Neural crest cell (in vitro differentiated cells): ENCODE data around the gene WNT9A. TPM values are rescaled to one million over a fixed set of nuclear protein-coding genes. Genes with fewer than 3 reads are reported as not detected.

Source experiments
- DNase-seq: peaks from one replicate; pipeline ENCODE4 v3.0.0; 2021; ENCODE audit warnings: low read depth, mixed read lengths, low spot score
- H3K27ac Mint-ChIP-seq: one replicate; pipeline ENCODE4 v1.8.0; 2021; ENCODE audit warnings: mild to moderate bottlenecking, mixed read lengths; ENCODE audit not compliant: unreplicated experiment
- H3K27me3 Mint-ChIP-seq: 2 replicates; pipeline ENCODE4 v1.8.0; 2021; ENCODE audit warnings: low read depth, mild to moderate bottlenecking, mixed read lengths
- H3K36me3 Mint-ChIP-seq: 2 replicates; pipeline ENCODE4 v1.8.0; 2021; ENCODE audit warnings: low read depth, mild to moderate bottlenecking, mixed read lengths
- H3K4me1 Mint-ChIP-seq: 2 replicates; pipeline ENCODE4 v1.8.0; 2021; ENCODE audit warnings: mixed read lengths
- H3K4me3 Mint-ChIP-seq: one replicate; pipeline ENCODE4 v1.8.0; 2021; ENCODE audit warnings: mild to moderate bottlenecking, mixed read lengths
- H3K9me3 Mint-ChIP-seq: 2 replicates; pipeline ENCODE4 v1.8.0; 2021; ENCODE audit warnings: mixed read lengths
- total RNA-seq: library from RNA; stranded (reverse); gene quantifications from 2 replicates; pipeline ENCODE4 v1.2.1, GENCODE V29; 2021
- TF ChIP-seq, protein P1 (sequence below): fragments of 200-600 bp; sonication (generic); conservative IDR thresholded peaks from 2 replicates; pipeline ENCODE4 v1.5.0; 2021; ENCODE audit warnings: antibody characterized with exemption, mild to moderate bottlenecking

Gene WNT9A
- total RNA-seq, 1 donor from 2014 or later = 0.54 TPM

DNA sequence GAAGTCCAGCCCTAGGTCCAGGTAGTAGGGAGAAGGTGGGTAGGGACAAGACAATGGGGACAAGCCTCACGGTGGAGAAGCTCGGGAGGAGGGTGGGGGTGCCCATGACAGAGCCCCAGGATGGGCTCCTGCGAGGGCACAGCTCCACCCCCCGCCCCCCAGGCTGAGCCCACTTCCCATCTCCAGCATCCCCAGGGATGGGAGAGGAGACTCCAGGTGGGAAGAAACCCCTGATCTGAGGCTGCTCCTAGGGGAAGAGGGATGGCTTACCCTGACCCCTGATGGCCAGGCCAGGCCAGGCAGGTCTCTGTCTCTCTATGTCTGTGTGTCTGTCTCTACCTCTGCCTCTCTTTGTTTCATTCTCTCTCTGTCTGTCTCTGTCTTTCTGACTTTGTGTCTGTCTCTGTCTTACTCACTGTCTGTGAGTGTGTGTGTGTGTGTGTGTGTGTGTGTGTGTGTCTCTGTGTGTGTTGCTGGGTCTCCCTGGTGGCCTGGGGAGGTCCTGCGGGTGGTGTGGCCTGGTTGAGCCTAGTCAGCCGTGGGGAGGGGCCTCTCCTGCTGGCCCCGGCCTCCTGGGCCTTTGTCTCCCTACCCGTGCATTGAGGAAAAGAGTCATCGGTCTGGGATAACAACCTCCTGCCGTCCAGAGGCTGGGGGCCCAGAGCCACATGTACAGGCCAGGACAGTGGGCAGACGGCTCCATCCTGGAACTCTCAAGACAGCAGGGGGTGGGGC lies 45.7 kb downstream of the WNT9A start:
- Mint-ChIP-seq H3K27ac (peak overlapping the region; percentile 93), H3K27me3 (no peaks in the 10 kb centered on the region)
- DNase-seq = no peak

DNA sequence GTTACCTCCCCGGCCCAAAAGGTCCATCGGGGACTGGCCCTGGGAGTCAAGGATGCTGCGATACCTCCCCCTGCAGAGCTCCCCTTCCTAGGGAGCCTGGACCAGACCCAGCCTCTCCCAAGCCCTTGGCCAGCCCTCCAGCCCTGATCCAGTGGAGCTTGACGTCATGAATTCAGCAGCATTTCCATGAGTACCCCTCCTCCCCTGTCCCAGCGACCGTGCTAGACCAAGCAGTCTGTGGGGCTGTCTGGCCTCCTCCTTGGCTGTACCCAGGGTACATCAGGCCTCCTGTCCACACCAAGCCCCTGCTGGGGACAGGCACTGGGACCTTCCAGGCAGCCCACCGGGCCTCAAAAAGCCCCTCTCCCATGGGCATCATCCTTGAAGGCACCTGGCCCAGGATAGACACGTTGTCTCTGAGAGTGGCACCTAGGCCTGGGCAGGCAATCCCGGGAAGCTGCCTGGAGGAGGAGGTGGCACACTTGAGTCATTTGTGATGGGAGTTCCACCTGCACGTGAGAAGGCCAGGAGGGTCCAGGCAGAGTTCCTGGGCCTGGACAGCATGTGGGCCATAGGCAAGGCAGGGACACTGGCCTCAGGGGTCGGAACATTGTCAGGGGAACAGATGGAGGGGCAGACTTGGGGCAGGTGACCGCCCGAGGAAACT lies 46.4 kb downstream of the WNT9A start:
- Mint-ChIP-seq H3K4me3 (no peak overlapping the region), H3K9me3 (no peaks in the 10 kb centered on the region), H3K4me1 (peaks cover 7% of the 10 kb centered on the region), H3K27me3 (no peaks in the 10 kb centered on the region), H3K36me3 (no peaks in the 10 kb centered on the region), H3K27ac (no peak overlapping the region)
- DNase-seq = no peak
- TF ChIP-seq, protein P1, sequence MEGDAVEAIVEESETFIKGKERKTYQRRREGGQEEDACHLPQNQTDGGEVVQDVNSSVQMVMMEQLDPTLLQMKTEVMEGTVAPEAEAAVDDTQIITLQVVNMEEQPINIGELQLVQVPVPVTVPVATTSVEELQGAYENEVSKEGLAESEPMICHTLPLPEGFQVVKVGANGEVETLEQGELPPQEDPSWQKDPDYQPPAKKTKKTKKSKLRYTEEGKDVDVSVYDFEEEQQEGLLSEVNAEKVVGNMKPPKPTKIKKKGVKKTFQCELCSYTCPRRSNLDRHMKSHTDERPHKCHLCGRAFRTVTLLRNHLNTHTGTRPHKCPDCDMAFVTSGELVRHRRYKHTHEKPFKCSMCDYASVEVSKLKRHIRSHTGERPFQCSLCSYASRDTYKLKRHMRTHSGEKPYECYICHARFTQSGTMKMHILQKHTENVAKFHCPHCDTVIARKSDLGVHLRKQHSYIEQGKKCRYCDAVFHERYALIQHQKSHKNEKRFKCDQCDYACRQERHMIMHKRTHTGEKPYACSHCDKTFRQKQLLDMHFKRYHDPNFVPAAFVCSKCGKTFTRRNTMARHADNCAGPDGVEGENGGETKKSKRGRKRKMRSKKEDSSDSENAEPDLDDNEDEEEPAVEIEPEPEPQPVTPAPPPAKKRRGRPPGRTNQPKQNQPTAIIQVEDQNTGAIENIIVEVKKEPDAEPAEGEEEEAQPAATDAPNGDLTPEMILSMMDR = no peak

More for the DNA sequence above, 45.7 kb downstream of the WNT9A start:
- TF ChIP-seq, protein P1 = no peak
- Mint-ChIP-seq H3K4me3 (no peak overlapping the region), H3K4me1 (peaks cover 8% of the 10 kb centered on the region), H3K9me3 (no peaks in the 10 kb centered on the region), H3K36me3 (no peaks in the 10 kb centered on the region)

DNA sequence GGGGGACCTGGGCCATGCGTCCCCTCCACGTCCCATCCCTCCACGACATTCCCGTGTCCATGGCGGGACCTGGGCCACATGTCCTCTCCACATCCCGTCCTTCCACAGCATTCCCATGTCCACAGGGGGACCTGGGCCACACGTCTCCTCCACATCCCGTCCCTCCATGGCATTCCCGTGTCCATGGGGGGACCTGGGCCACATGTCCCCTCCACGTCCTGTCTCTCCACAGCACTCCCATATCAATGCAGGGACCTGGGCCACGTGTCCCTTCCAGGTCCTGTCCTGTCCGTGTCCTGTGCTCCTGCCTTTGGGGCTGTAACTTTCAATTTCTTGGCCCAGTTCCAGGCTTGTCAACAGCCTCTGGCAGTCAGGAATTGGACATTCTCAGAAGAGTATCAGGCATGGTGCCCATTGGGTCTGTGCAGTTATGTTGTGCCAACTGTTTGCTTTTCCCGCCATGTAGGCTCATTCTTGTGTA lies 47.1 kb downstream of the WNT9A start:
- Mint-ChIP-seq H3K9me3 (no peaks in the 10 kb centered on the region), H3K27ac (no peak overlapping the region), H3K27me3 (no peaks in the 10 kb centered on the region), H3K4me1 (peaks cover 13% of the 10 kb centered on the region), H3K36me3 (no peaks in the 10 kb centered on the region), H3K4me3 (no peak overlapping the region)
- DNase-seq = no peak
- TF ChIP-seq, protein P1 = no peak

DNA sequence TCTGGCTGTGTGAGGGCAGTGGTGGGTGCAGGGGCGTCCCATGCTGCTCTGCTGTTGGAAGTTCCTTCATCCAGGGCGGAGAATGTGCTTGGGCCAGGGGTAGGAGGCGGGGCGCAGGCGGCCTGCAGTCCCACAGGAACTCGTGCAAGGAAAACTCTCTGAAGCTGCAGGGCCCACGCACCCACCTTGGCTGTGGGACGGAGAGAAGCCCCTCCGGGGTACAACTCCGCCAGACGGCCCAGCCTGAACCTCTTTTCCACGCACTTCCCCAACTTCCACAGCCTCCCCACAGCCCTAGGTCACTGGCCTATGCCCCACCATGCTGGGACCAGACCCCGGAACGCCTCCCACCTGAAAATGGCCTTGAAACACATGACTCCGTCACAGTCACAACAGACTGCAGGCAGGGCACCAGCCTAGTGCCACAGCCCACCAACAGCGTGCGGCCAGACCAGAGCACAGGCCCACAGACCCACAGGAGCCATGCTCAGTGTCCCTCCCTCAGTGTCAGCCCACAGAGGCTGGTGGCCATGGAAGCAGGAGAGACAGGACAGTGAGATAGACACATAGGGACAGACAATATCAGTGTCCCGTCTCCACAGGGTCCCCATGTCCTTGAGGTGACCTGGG lies 47.8 kb downstream of the WNT9A start:
- no peaks in the 10 kb centered on the region for H3K36me3 Mint-ChIP-seq
- H3K27ac Mint-ChIP-seq = no peak overlapping the region
- H3K4me3 Mint-ChIP-seq = no peak overlapping the region
- peaks cover 13% of the 10 kb centered on the region for H3K4me1 Mint-ChIP-seq
- no peak for DNase-seq
- TF ChIP-seq, protein P1 = no peak
- no peaks in the 10 kb centered on the region for H3K9me3 Mint-ChIP-seq
- no peaks in the 10 kb centered on the region for H3K27me3 Mint-ChIP-seq

DNA sequence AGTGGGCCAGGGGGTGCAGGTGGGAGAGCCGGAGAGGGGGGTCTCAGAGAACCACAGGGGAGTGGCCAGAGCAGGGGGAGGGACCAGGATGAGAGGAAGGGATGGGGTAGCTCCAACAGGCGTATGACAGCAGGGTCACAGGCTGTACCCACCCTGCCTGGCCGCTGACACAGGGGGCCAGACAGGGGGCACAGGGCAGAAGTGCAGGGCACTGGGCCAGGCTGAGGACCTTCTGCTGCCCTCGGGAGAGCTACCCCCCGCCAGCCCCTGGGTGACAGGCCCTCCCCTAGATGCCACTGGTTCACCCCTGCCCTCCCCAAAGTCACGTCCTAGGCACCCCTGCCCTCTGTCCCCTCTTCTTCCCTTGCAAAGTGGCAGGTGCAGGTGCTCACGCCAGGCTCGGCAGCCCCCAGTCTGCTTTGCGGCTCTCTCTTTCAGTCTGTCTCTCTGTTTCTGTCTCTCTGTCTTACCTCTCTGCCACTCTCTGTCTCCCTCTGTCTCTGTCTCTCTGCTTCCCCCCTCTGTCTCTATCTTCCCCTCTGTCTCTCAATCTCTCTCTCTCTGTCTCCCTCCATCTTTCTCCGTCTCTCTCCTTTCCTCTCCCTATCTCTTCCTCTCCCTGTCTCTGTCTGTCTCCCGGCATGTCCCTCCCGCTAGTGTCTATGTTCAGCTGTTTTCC lies 48.5 kb downstream of the WNT9A start:
- Mint-ChIP-seq H3K27me3 (no peaks in the 10 kb centered on the region), H3K27ac (peak overlapping the region; percentile 43), H3K4me3 (no peak overlapping the region), H3K4me1 (peaks cover 13% of the 10 kb centered on the region), H3K36me3 (no peaks in the 10 kb centered on the region), H3K9me3 (no peaks in the 10 kb centered on the region)
- no peak for DNase-seq
- TF ChIP-seq, protein P1 = no peak
